GM18508 (cell line): ENCODE data around the gene LDAH.
"Not testable (repeated sequence)": the region's sequence is repeated elsewhere in the genome, so short reads cannot be mapped to it uniquely, and the experiment has no call there.

Source experiments
- ATAC-seq: cut with Tn5 transposase; IDR thresholded peaks from one replicate; pipeline ENCODE4 v1.9.1; 2021; ENCODE audit warnings: moderate number of reproducible peaks; ENCODE audit not compliant: insufficient read depth, unreplicated experiment

Gene LDAH

DNA sequence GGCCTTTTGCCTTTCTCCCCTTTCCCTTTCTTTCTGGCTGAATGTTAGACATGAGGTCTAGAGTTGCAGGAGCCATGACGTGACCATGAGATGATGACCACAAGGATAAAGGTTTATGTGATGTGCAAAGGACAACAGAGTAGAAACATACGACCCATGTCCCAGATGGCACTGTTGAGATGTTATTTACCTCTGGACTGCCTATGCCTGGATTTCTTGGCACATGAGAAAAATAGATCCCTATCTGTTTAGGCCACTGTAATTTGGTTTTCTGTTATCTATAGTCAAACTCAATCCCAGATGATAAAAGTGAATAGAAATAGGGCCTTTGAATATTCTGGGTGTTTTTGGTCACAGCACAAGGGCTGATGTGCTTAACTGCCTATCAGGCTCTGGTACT is 97.1 kb downstream of the LDAH start:
- ATAC-seq, result no peak

DNA sequence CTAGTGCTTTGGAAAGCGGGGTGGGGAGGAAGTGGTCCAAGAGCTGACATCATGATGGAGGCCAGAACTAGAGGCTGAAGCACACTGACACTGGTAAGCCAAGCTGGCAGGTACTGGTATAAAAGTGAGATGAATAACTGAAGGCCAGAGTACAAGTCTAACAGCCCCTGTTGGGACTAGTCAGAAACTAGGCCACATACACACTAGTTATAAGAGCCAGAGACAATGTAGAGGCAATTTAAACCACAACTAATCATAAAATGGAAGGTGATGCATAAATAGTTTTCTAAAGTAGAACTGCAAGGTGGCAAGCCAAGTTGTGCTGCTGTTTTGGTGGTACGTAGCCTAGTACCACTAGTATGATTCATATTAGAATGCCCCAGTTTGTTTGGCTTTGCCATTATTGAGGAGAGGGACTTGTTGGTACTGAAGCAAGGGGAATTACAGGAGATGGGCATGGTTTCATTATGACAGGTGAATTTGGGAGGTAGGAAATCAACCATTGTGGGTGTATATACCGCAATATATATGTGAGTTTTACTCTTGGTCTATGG is 98.3 kb downstream of the LDAH start:
- no peak for ATAC-seq

DNA sequence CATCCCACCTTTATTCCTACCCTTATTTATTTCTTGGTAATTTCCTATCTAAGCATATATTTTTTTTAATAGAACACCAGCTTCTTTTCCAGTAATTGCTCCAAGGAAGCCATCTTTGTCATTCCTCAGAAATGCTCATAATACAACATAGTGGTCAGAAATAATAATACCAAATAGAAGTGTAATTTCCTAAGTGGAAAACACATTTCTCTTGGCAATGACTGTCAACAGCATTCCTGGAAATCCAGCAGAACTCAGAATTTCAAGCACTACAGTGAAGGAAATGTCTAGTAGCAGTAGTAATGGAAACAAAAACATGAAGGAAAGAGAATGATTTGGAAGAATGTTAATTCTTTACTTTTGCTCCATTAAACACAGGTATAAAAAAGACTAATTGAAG is 99.4 kb downstream of the LDAH start:
- ATAC-seq, result no peak

DNA sequence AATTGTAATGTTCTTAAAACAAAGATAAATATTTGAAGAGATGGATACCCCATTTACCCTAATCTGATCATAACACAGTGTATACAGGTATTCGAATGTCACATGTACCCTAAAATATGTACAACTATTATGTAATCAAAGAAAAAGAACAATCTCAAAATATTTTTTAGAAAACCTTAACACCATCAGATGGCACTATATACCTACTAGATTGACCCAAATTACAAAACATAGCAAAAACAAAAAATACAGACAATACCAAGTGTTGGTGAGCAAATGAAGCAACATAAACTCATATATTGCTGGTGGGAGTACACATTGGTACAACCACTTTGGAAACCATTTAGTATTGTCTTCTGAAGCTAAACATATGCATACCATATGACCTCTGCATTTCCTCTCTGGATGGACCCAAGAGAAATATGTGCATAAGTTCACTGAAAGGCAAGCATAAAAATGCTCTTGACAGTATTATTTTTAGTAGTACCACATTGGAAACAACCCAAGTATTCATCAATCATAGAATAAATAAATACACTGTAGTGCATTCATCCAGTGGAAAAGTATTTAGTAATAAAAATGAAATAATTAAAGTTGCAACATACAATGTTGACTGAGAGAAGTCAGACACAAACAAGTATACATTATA is 100.2 kb downstream of the LDAH start:
- ATAC-seq, result no peak

GRCh38 chr2:20717641-20718040 is 105.3 kb downstream of the LDAH start:
- no peak for ATAC-seq

DNA sequence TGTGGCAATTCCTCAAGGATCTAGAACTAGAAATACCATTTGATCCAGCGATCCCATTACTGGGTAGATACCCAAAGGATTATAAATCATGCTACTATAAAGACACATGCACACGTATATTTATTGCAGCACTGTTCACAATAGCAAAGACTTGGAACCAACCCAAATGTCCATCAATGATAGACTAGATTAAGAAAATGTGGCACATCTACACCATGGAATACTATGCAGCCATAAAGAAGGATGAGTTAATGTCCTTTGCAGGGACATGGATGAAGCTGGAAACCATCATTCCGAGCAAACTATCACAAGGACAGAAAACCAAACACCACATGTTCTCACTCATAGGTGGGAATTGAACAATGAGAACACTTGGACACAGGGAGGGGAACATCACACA is 106.7 kb downstream of the LDAH start:
- ATAC-seq, result not testable (repeated sequence)

DNA sequence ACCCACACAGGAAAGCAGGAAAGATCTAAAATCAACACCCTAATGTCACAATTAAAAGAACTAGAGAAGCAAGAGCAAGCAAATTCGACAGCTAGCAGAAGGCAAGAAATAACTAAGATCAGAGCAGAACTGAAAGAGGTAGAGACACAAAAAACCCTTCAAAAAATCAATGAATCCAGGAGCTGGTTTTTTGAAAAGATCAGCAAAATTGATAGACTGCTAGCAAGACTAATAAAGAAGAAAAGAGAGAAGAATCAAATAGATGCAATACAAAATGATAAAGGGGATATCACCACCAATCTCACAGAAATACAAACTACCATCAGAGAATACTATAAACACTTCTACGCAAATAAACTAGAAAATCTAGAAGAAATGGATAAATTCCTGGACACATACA is 108.5 kb downstream of the LDAH start:
- not testable (repeated sequence) for ATAC-seq

DNA sequence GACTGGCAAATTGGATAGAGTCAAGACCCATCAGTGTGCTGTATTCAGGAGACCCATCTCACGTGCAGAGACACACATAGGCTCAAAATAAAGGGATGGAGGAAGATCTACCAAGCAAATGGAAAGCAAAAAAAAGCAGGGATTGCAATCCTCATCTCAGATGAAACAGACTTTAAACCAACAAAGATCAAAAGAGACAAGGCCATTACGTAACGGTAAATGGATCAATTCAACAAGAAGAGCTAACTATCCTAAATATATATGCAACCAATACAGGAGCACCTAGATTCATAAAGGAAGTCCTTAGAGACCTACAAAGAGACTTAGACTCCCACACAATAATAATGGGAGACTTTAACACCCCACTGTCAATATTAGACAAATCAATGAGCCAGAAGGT is 109.3 kb downstream of the LDAH start:
- ATAC-seq, result not testable (repeated sequence)

DNA sequence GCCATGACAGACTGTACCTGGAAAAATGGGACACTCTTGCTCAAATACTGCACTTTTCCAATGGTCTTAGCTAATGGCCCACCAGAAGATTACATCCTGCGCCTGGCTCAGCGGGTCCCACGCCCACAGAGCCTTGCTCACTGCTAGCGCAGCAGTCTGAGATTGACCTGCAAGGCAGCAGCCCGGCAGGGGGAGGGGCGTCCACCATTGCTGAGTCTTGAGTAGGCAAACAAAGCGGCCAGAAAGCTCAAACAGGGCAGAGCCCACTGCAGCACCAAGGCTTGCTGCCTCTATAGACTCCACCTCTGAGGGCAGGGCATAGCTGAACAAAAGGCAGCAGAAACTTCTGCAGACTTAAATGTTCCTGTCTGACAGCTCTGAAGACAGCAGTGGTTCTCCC is 111.3 kb downstream of the LDAH start:
- ATAC-seq, result not testable (repeated sequence)

DNA sequence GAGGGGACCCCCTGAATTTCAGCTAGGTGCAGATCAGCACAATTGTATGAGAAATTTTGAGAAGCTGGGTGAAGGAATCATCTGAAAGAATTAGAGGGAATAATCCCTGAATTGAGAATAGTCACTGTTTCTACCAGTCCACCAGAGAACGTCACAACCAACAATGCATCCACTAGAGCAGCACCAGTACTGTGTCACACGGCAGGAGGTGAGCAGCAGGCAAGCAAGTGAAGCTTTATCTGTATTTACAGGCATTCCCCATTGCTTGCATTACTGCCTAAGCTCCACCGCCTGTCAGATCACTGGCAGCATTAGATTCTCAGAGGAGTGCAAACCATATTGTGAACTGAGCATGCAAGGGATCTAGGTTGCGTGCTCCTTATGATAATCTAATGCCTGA is 115.3 kb downstream of the LDAH start:
- no peak for ATAC-seq

- no peak for ATAC-seq
Observed at GRCh38 chr2:20706786-20707185, 116.1 kb downstream of the LDAH start.

DNA sequence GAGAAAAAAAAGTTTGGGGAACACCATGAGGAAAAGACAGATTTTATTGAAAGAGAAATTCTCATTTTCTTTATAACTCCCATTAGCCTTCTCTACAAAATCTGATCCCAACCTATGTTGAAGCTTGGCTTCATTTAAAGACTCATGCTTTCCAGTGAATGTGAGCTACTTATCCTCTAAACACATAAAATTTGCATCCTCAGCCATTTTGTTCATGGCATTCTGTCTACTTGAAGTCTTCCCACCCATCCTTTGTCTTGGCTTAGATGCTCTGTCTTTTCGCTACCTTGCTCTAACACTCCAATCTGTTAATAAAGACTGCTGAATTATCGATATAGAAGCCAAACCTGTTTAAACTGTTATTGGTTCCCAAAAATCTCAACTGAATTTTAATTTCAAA is 116.7 kb downstream of the LDAH start:
- no peak for ATAC-seq

DNA sequence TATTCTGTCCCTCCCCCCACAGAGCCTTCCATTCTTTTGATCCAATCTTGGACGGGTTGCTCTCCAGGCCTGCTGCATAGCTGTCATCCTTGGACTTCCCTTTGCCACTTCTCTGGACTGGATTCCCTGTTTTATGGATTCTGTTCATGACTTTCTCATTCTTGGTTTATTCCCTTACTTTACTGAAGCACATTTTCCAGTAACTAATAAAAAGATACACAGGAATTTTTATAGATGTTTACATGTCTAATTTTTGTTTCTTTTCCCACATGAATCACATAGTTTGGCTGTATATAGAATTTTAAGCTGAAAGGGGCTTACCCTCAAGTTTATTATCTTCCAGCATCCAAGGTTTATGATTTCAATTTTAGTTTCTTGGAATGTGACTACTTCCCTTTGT is 118.0 kb downstream of the LDAH start:
- no peak for ATAC-seq

DNA sequence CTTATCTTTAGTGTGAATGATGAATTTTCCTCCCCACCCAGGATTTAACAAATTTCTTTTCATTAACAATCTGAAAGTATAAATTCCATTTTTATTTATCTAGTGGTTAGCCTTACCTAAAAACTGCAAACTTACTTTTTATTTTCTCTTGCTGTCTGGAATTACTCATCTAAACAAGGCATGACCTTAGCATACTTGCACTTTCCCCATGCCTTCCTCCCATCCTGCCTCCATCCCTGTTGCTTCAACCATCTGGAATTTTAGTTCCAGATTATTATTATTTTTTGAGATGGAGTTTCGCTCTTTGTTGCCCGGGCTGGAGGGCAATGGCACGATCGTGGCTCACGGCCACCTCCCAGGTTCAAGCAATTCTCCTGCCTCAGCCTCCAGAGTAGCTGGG is 120.3 kb downstream of the LDAH start:
- no peak for ATAC-seq

DNA sequence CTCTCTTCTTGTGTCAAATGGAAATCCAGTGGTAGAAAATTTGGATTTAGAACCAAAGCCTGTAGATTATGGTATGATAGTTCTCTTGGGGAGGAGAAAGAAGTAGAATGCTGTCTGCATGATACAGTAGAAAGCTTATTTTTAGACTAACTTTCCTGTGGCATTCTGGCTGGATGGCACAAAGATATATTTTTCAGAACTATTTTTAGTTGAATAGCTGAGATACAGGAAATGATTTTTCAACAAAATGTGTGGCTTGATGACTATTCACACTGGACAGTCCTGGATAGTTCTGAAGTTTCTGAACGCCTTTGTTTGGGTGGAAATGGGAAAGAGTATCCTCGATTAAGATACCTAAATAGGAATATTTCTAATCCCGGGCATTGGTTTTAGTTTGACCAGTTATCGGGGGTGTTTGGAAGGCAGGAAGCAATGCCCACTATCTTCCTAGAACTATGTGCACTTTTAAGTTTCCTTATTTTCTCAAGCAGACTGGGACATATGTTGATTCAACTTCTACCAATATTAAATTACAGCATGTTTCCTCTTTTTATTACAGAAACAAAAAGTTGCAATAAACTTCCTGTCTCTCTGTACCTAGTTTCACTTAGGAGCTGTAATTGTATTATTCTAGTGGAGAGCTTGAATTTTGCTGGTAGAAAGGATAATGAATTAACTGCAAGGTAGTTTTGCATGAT is 123.8 kb downstream of the LDAH start:
- ATAC-seq, result no peak

- ATAC-seq, result no peak
Observed at GRCh38 chr2:20697322-20697934, 125.5 kb downstream of the LDAH start.

DNA sequence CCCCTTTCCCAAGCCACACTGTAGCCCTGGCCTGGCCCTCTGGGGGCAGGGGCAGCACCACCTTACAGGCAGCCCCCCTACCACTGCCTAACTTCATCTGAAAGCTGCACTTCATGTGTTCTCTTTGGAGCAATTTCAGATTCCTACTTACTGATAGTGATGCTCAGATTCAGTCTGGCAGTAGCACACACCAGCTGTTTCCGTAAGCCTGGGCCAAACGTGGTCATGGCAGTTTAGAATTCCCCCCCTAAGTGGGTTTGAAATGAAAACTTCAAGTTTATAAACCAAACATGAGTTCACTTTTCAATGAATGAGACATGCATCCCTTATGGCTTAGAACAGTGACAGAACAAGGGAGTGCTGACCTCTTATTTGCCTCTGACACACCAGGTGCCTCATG is 126.5 kb downstream of the LDAH start:
- no peak for ATAC-seq

DNA sequence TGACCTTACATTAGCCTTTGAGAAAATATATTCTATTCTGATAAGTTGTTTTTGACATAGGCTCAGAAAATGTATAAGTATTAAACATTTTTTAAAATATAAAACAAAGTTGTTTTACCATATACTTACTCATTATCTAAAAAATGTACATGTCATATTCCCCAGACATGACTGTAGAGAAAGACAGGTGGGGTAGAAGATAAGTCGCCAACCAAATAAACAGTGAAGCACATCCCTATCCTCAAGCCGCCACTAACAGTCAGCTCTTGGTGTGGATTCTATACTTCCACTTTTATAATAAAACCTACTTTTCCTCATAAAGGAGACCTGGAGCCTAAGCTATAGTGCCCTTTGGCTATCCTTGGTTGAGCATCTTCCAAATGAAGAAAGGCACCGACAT is 129.6 kb downstream of the LDAH start:
- no peak for ATAC-seq

- no peak for ATAC-seq
Observed at GRCh38 chr2:20692081-20692480, 130.8 kb downstream of the LDAH start.

DNA sequence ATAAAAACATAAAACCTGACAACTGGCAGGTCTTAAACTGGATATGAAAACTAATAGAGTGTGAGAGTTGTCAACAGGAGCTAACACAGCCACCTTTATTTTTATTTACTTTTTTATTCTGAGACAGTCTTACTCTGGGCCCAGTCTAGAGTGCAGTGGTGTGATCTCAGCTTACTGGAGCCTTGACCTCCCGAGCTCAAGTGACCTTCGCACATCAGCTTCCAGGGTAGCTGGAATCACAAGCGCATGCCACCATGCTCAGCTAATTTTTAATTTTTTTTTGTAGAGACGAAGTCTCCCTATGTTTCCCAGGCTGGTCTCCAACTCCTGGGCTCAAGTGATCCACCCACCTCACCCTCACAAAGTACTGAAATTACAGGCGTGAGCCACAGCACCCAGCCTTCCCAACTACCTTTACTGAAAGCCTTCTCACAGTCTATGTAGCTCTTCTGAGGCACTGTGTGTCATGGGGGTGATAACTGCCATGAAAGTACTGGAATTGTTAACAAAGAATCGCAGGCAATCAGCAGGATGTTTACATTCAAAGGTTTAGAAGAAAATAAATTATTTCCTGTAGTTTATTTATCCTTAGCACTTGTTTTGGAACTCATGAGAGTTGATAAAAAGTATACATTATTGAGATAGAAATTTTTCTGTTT is 131.7 kb downstream of the LDAH start:
- no peak for ATAC-seq
